LNCAP (cell line): ENCODE measurements around the gene PLXDC2.

Experiments used
- CTCF ChIP-seq: fragments of 450-650 bp; IDR thresholded peaks from 2 replicates; pipeline ENCODE4 v1.5.1; 2017; ENCODE audit warnings: mild to moderate bottlenecking

Gene PLXDC2

GRCh38 chr10:19832699-19833098 lies 16.5 kb downstream of the PLXDC2 start:
- no peak for TF ChIP-seq CTCF

- TF ChIP-seq CTCF: no peak
Measured at GRCh38 chr10:19833170-19833824, 17.1 kb downstream of the PLXDC2 start.

- TF ChIP-seq CTCF: no peak
Measured at GRCh38 chr10:19835952-19836351, 19.7 kb downstream of the PLXDC2 start.

GRCh38 chr10:19839090-19839489 lies 22.9 kb downstream of the PLXDC2 start:
- no peak for TF ChIP-seq CTCF

GRCh38 chr10:19839552-19839951 lies 23.3 kb downstream of the PLXDC2 start:
- TF ChIP-seq CTCF: no peak

GRCh38 chr10:19840776-19841175 lies 24.5 kb downstream of the PLXDC2 start:
- no peak for TF ChIP-seq CTCF

GRCh38 chr10:19843487-19843886 lies 27.3 kb downstream of the PLXDC2 start:
- TF ChIP-seq CTCF: no peak
